T-cell (primary cell): ENCODE data around the gene PPFIA4. TPM values are rescaled to one million over a fixed set of nuclear protein-coding genes. Genes with fewer than 3 reads are reported as not detected.

ENCODE experiments used
- ATAC-seq, 4 experiments: fragments of 200-7000 bp in 3 of 4; fragments of 150-1000 bp in 1 of 4; cut with Tn5 transposase; replicated peaks in 1 of 4; 1 replicate in 3 of 4; 2 replicates in 1 of 4; pipeline ENCODE4 v1.10.0; 2021; ENCODE audit warnings: moderate library complexity in 3 of 4, mild to moderate bottlenecking in 2 of 4, moderate number of reproducible peaks in 1 of 4
- CTCF ChIA-PET, 2 donors: fragments of 300-600 bp; sonication (Branson Sonifier 250); formaldehyde crosslinking; loops; one replicate each; lab custom pipeline; 2022; ENCODE audit warnings: antibody characterized with exemption in 2 of 2; lab: Charles Lee
- POLR2A ChIA-PET, 2 donors: fragments of 300-600 bp; sonication (Branson Sonifier 250); formaldehyde crosslinking; loops; one replicate each; lab custom pipeline; 2022; ENCODE audit warnings: antibody characterized with exemption in 2 of 2; lab: Charles Lee
- DNase-seq, 35 experiments: peaks; one replicate each; pipeline versions ENCODE4 v3.0.0 to v3.0.0-alpha.2; 2013 to 2023
- H3K27ac ChIP-seq: one replicate; pipeline ENCODE4 v1.5.1; 2013; ENCODE audit warnings: low read length
- H3K27me3 ChIP-seq, 2 experiments: replicated peaks in 1 of 2; 1 replicate in 1 of 2; 2 replicates in 1 of 2; pipeline versions ENCODE4 v1.6.1 to v1.7.0; 2013; ENCODE audit warnings: low read length in 1 of 2, mixed read lengths in 1 of 2; ENCODE audit not compliant: control insufficient read depth in 2 of 2, insufficient read depth in 2 of 2; ENCODE audit errors: extremely low read depth in 1 of 2
- H3K36me3 ChIP-seq, 2 donors: 1 replicate in 1 of 2; 2 replicates in 1 of 2; pipeline versions ENCODE4 v1.6.1 to v1.7.0; 2013; ENCODE audit warnings: low read length in 1 of 2; ENCODE audit not compliant: control insufficient read depth in 2 of 2, insufficient read depth in 1 of 2; ENCODE audit errors: extremely low read depth in 1 of 2
- H3K4me1 ChIP-seq, 2 experiments: 1 replicate in 1 of 2; 2 replicates in 1 of 2; pipeline versions ENCODE4 v1.6.1 to v1.7.0; 2013; ENCODE audit warnings: low read length in 2 of 2, mixed read lengths in 1 of 2; ENCODE audit not compliant: insufficient read depth in 2 of 2, control insufficient read depth in 1 of 2; ENCODE audit errors: extremely low read depth in 1 of 2
- H3K4me3 ChIP-seq, 2 donors: 1 replicate in 1 of 2; 2 replicates in 1 of 2; pipeline versions ENCODE4 v1.5.1 to v1.7.0; 2013; ENCODE audit warnings: mild to moderate bottlenecking in 2 of 2, low read length in 1 of 2, moderate library complexity in 1 of 2; ENCODE audit not compliant: control insufficient read depth in 1 of 2; ENCODE audit errors: extremely low read depth in 1 of 2
- H3K9me3 ChIP-seq: 2 replicates; pipeline ENCODE4 v1.7.0; 2013
- H3K27ac Mint-ChIP-seq, 2 donors: one replicate each; pipeline ENCODE4 v1.8.0; 2020 to 2021; ENCODE audit warnings: mild to moderate bottlenecking in 2 of 2, mixed read lengths in 2 of 2
- H3K27me3 Mint-ChIP-seq, 2 donors: one replicate each; pipeline ENCODE4 v1.8.0; 2021 to 2022; ENCODE audit warnings: mixed read lengths in 2 of 2
- H3K36me3 Mint-ChIP-seq: one replicate; pipeline ENCODE4 v1.8.0; 2021; ENCODE audit warnings: mixed read lengths
- H3K4me1 Mint-ChIP-seq, 3 donors: one replicate each; pipeline ENCODE4 v1.8.0; 2020 to 2022; ENCODE audit warnings: mixed read lengths in 3 of 3, mild to moderate bottlenecking in 1 of 3
- H3K4me3 Mint-ChIP-seq, 3 donors: one replicate each; pipeline ENCODE4 v1.8.0; 2020 to 2022; ENCODE audit warnings: mild to moderate bottlenecking in 3 of 3, mixed read lengths in 3 of 3, moderate library complexity in 3 of 3
- H3K9me3 Mint-ChIP-seq, 3 donors: one replicate each; pipeline ENCODE4 v1.8.0; 2020 to 2022; ENCODE audit warnings: mixed read lengths in 3 of 3
- whole genome bisulfite sequencing: methylation state at CpG from one replicate; pipeline ENCODE4 v1.1.5; 2013; ENCODE audit warnings: missing lambda C conversion rate; ENCODE audit not compliant: insufficient coverage; 5-methylcytosine and 5-hydroxymethylcytosine counted together
- total RNA-seq, 35 experiments: library from RNA in 6 of 35; stranded (reverse) in 6 of 35; fragments of 120-200 nt in 1 of 35; gene quantifications; one replicate each; pipeline versions ENCODE4 v1.2.1 to v1.2.4 and lab custom pipeline; 2013 to 2026

Gene PPFIA4
- total RNA-seq, 5 donors from 2014 or later (not counting 1 experiment from before 2014, with no cell fraction given) = 0.66 to 2.0 (median 1.7) TPM

DNA sequence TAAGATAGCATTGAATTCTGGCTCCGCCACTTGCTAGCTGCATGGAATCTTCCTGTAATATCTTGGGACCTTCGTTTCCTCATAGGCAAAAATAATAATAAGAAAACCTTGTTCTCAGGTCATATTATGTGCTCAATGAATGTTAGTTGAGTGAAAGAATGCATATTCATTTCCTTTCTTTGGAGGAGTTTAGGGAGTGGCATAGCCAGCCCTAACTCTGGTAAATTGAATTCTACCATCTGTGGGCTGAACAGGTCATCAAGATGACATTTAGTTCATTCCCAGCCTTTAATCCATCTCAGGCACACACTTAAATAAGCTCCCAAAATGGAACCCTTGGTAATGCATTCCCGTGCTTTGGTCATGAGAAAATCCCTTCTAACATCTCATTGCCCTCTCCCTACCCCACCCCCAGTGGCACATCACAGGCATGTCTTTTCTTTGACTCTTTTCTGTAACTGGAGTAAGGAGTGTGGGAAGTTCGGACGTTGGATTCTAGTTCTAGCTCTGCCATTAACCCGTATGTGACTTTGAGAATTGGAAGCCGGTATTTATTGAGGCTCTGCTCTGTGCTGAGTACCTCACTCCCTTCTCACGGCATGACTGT, 72.7 kb downstream of the PPFIA4 start:
- peaks cover 0 to 9% of the 10 kb centered on the region in 2 experiments for H3K27me3 ChIP-seq
- H3K4me3 Mint-ChIP-seq = no peak overlapping the region
- H3K9me3 ChIP-seq = no peaks in the 10 kb centered on the region
- ChIA-PET POLR2A (interaction anchor here in 1 of 2 donors (0.6 kb wide), 1 partner anchor 28 kb away, joined by 3 read pairs; no protein-coding TSS in a partner anchor), CTCF (no interaction called here)
- no peaks in the 10 kb centered on the region for H3K4me1 ChIP-seq
- peaks cover 13 to 33% of the 10 kb centered on the region in 2 donors for H3K27me3 Mint-ChIP-seq
- H3K36me3 ChIP-seq = no peaks in the 10 kb centered on the region
- no peaks in the 10 kb centered on the region for H3K4me1 Mint-ChIP-seq
- 80% methylated on average over 1 of the region's 8 CpGs for WGBS
- no peak for DNase-seq
- H3K9me3 Mint-ChIP-seq = peaks cover 10 to 24% (median 22%) of the 10 kb centered on the region in 3 donors
- H3K4me3 ChIP-seq = no peak overlapping the region
- ATAC-seq = no peak
- peaks cover 3% of the 10 kb centered on the region for H3K36me3 Mint-ChIP-seq
- no peak overlapping the region for H3K27ac Mint-ChIP-seq
- H3K27ac ChIP-seq = no peak overlapping the region

DNA sequence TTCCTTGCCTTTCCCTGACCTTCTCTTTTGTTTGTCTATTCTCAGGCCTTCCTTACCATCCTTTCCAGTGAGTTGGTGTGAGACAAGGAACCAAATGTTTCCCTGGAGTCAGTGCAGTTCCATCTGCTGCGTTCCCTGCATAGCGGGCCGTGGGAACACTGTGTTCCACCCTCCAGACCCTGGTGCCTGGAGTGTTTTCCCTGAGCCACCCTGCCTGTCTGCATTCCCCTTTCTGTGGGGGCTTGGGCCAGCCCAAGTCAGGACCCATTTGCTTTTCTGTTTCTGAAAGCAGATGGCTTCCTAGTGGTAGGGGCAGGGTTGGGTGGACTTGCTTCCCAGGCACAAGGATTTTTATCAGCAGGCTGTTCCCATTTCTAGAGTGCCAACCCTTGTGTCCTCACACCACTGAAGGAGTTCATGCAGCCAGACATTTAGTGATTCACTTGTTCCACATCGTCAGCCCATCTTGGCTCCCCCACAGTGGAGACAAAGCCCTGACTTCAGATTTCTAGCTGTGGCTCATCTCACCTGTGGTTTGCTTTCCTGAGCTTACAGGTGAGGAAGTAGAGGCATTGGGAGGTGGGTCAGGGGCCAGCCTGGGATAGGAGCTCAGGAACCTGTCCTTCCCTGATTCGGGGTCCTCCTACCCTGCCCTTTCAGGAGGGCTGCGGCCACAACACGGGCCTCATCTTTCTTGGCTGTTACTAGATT, 73.7 kb downstream of the PPFIA4 start:
- Histone ChIP-seq H3K4me3 (no peak overlapping the region), H3K27me3 (peaks cover 0 to 9% of the 10 kb centered on the region in 2 experiments), H3K36me3 (no peaks in the 10 kb centered on the region), H3K9me3 (no peaks in the 10 kb centered on the region), H3K4me1 (no peaks in the 10 kb centered on the region), H3K27ac (no peak overlapping the region)
- Mint-ChIP-seq H3K9me3 (peaks cover 3 to 16% (median 15%) of the 10 kb centered on the region in 3 donors), H3K4me1 (no peaks in the 10 kb centered on the region), H3K27ac (no peak overlapping the region), H3K36me3 (no peaks in the 10 kb centered on the region), H3K27me3 (peaks cover 11 to 33% of the 10 kb centered on the region in 2 donors), H3K4me3 (no peak overlapping the region)
- 90% methylated on average over 3 of the region's 7 CpGs for WGBS
- ChIA-PET POLR2A (no interaction called here), CTCF (no interaction called here)
- no peak for DNase-seq
- no peak for ATAC-seq

DNA sequence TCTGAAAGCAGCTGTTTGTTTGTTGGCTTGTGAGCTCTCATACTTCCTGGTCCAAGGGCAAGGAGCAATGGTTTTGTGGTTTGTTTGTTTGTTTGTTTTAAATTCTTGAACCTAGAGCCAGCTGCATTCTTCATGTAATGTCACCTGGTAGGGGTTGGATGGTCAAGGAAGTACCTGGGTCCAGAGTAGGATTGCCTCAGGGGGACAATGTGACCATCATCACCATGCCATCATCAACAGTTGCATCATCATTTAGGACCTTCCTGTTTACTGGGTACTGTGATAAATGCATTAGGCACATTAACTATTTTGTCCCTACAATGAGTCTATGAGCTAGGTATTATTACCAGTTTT, 74.2 kb downstream of the PPFIA4 start:
- H3K4me1 ChIP-seq = no peaks in the 10 kb centered on the region
- no peak overlapping the region for H3K27ac ChIP-seq
- Mint-ChIP-seq H3K4me1 (no peaks in the 10 kb centered on the region), H3K27ac (no peak overlapping the region), H3K4me3 (no peak overlapping the region), H3K9me3 (peaks cover 0 to 16% (median 10%) of the 10 kb centered on the region in 3 donors), H3K36me3 (no peaks in the 10 kb centered on the region), H3K27me3 (peaks cover 16 to 38% of the 10 kb centered on the region in 2 donors)
- H3K9me3 ChIP-seq = no peaks in the 10 kb centered on the region
- no peak for DNase-seq
- H3K36me3 ChIP-seq = no peaks in the 10 kb centered on the region
- CTCF ChIA-PET = no interaction called here
- peaks cover 0 to 9% of the 10 kb centered on the region in 2 experiments for H3K27me3 ChIP-seq
- POLR2A ChIA-PET = no interaction called here
- ATAC-seq = no peak
- H3K4me3 ChIP-seq = no peak overlapping the region

DNA sequence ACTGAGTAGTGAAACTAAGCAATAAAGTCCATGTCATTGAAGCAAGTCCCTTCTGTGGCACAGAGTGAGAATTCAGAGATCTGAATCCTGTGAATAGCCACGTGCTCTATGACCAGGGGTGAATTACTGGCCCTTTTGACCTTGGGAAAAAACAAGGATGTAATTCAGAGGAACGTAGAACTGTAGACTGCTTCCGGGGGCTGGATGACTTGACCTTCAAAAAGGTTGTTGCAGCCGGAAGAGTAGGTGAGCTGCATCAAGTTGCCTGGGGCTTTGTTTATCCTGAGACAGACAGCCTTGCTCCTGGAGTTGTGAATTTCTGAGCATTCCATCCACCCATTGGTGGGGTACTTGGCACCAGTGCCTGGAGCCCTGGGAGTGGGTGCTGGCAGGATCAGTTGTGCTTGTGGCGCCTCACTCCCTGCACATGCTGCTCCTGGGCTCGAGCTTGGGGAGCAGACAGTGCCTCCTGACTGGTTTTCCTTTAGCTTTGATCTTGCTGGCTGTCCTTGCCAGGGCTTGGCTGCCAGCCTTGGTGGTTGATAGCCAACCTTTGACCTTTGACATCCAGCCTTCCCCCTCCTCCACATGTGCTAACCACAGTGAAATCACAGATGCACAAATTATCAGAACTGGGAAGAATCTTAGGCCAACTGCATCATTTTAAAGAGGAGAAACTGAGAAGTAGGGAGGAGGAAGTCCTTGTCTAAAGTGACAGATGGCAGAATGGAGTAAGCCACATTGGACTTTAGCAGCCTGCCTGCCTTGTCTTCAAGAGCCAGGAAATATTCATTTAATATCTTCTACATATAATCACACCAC, 75.7 kb downstream of the PPFIA4 start:
- H3K9me3 ChIP-seq = no peaks in the 10 kb centered on the region
- no peaks in the 10 kb centered on the region for H3K4me1 Mint-ChIP-seq
- no peaks in the 10 kb centered on the region for H3K4me1 ChIP-seq
- H3K4me3 ChIP-seq = no peak overlapping the region
- ATAC-seq (no peak), DNase-seq (no peak)
- H3K27ac ChIP-seq = no peak overlapping the region
- ChIA-PET POLR2A (no interaction called here), CTCF (no interaction called here)
- WGBS = 75% methylated on average over 5 of the region's 6 CpGs
- no peaks in the 10 kb centered on the region for H3K36me3 ChIP-seq
- no peak overlapping the region for H3K4me3 Mint-ChIP-seq
- H3K36me3 Mint-ChIP-seq = no peaks in the 10 kb centered on the region
- H3K27me3 Mint-ChIP-seq = peaks cover 20 to 34% of the 10 kb centered on the region in 2 donors
- peaks cover 0 to 10% (median 2%) of the 10 kb centered on the region in 3 donors for H3K9me3 Mint-ChIP-seq
- H3K27ac Mint-ChIP-seq = no peak overlapping the region
- peaks cover 0 to 9% of the 10 kb centered on the region in 2 experiments for H3K27me3 ChIP-seq

DNA sequence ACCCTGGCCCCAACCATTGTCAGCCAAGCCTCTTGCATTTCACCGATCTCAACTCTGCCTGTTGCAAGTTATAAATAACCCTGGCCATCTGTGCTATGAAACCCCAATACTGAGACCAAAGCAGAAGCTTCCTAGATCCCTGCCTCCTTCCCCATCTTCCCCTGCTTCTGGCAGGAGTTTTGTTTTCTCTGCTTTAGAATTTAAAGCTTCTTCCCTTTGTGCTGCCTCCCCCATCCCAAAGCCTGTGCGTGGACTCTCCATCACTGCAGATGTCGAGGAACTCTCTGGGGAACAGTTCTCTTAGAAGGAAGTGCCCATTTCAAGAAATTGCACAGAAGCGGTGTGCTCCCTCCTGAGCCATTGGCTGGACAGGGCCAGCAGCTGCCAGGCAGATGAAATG, 76.9 kb downstream of the PPFIA4 start:
- H3K36me3 Mint-ChIP-seq = no peaks in the 10 kb centered on the region
- peaks cover 0 to 9% (median 0%) of the 10 kb centered on the region in 3 donors for H3K9me3 Mint-ChIP-seq
- H3K4me3 ChIP-seq = no peak overlapping the region
- H3K9me3 ChIP-seq = no peaks in the 10 kb centered on the region
- no peaks in the 10 kb centered on the region for H3K4me1 Mint-ChIP-seq
- H3K4me1 ChIP-seq = no peaks in the 10 kb centered on the region
- ATAC-seq (no peak), DNase-seq (no peak)
- 83% methylated on average over 3 of the region's 4 CpGs for WGBS
- no peak overlapping the region for H3K27ac Mint-ChIP-seq
- no peak overlapping the region for H3K4me3 Mint-ChIP-seq
- CTCF ChIA-PET = no interaction called here
- H3K27me3 Mint-ChIP-seq = peaks cover 30 to 38% of the 10 kb centered on the region in 2 donors
- peaks cover 0 to 9% of the 10 kb centered on the region in 2 experiments for H3K27me3 ChIP-seq
- POLR2A ChIA-PET = no interaction called here
- no peaks in the 10 kb centered on the region for H3K36me3 ChIP-seq
- H3K27ac ChIP-seq = no peak overlapping the region

DNA sequence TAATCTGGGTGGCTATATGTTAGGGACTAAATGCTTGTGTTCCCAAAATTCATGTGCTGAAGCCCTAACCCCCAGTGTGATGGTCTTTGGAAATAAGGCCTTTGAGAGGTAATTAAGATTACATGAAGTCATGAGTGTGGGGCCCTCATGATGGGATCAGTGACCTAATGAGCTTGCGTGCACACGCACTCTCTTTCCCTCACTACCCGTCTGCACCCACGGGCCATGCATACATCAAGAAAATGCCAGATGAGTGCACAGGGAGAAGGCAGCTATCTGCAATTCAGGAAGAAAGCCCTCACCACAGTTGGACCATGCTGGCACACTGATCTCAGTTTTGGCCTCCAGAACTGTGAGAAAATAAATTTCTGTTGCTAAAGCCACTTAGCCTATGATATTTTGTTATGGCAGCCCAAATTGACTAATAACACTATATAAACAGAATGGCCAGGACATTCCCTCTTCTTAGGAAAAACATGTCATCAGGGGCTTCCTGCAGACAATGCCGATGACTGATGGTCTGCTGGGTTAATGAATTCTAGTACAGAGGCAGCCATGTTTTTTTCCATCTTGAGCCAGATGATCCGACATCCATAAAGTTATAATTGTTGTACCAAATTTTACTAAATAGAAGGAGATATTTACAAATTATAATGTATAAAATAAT, 77.7 kb downstream of the PPFIA4 start:
- no peaks in the 10 kb centered on the region for H3K36me3 ChIP-seq
- H3K36me3 Mint-ChIP-seq = no peaks in the 10 kb centered on the region
- CTCF ChIA-PET = no interaction called here
- WGBS = 90% methylated on average over 2 of the region's 6 CpGs
- peaks cover 38 to 44% of the 10 kb centered on the region in 2 donors for H3K27me3 Mint-ChIP-seq
- H3K27ac Mint-ChIP-seq = no peak overlapping the region
- no peaks in the 10 kb centered on the region for H3K4me1 Mint-ChIP-seq
- H3K9me3 Mint-ChIP-seq = peaks cover 0 to 9% (median 0%) of the 10 kb centered on the region in 3 donors
- POLR2A ChIA-PET = no interaction called here
- no peak overlapping the region for H3K27ac ChIP-seq
- no peaks in the 10 kb centered on the region for H3K4me1 ChIP-seq
- H3K4me3 Mint-ChIP-seq = no peak overlapping the region
- DNase-seq = no peak
- H3K9me3 ChIP-seq = no peaks in the 10 kb centered on the region
- peaks cover 0 to 9% of the 10 kb centered on the region in 2 experiments for H3K27me3 ChIP-seq
- ATAC-seq = no peak
- no peak overlapping the region for H3K4me3 ChIP-seq
